GM20431 (cell line): ENCODE data around the gene HS1BP3.

Experiments used
- in situ Hi-C: fragments of 300-500 bp; cut with MseI, MboI; formaldehyde crosslinking; loops from one replicate; pipeline ENCODE4 v1.15.0; 2020; ENCODE audit warnings: low sequenced_read_pairs; ENCODE audit not compliant: unreplicated experiment

Gene HS1BP3

DNA sequence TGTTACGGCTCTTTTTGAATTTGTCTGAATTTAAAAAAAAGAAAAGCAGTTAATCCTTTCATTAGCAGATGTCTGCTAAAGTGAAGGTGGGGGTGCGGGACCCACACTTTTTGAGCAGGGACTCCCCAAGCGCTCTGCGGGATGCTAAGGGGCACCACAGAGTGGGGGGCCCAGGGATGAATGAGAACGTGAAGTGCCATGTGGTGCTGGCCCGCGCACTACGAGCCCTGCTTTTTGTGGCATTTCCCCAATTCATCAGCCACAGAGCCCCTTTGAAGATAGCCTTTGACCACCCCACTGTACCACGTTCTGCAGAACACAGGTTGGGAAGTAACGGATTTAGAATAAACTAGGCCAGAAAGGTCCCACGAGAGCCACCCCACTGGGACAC is 28.6 kb downstream of the HS1BP3 start:
- in situ Hi-C loops: no loop called here

DNA sequence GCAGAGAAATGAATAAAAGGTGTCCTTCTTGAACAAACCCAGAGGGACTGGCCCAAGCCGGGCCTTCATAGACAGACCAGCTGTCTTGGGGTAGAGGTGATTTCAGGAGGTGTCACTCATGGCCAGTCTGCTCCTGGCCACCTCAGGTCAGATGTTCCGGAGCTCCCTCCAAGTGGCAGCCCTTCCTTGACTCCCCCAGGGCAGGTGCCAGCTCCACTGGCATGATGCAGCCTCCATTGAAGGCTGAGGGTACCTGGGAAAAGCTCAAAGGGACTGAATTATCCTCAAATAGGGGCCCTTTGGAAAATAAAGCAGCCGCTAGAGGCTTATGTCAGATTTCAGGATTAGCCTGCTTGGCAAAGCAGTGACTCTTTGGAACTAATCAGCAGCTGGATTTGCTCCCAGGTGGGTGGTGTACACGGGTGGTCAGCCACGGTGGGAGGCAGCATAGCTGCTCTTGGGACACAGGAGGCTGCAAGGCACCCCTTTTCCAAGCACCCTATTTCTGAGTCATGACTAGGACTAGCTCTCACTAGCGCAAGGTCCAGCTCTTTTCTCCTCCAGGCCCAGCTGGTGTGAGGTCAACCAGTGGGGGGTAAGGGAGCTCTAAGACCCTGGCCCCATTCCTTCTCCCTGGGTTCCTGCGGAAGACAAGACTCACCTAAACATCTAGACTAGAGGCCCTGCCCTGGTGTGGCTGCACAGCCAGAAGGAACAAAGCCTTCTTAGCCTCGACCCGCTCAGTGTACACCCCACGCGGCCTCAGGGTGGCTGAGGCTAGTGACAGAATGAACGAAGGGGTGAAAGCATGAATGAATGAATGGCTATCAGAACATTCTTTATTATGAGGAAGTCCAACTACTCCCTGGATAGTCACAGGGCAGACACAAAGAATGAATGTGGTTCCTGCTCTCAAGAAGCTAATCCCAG is 29.3 kb downstream of the HS1BP3 start:
- in situ Hi-C loops: no loop called here

DNA sequence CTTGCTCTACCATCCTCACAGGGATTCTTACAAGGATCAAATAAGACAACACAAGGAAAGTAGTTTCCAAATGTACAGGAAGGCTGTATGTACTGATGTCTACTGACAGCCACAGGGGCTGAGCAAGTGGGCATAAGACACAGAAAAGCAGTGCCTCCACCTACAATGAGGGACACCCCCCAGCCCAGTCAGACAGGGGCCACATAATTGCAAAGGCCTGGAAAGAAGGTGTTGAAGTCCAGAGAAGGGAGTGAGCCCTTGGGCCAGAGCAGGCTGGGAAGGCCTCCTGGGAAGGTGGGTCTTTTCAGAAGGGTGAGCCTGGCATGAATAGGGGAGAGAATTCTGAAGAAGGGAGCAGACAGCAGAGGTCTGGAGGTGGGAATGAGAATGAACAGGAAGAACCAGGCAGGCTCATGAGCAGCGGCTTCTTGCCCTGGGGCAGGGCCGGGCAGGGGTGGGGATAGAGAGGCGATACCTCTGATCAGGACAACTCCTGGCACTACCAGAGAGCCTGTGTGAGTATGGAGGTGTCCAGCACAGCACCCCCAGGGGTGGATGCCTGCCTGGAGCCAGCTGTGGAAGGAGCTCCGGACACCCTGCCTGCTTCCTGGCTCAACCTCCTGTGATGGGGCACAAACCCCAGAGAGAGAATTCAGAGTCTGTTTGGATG is 30.1 kb downstream of the HS1BP3 start:
- in situ Hi-C loops: no loop called here

DNA sequence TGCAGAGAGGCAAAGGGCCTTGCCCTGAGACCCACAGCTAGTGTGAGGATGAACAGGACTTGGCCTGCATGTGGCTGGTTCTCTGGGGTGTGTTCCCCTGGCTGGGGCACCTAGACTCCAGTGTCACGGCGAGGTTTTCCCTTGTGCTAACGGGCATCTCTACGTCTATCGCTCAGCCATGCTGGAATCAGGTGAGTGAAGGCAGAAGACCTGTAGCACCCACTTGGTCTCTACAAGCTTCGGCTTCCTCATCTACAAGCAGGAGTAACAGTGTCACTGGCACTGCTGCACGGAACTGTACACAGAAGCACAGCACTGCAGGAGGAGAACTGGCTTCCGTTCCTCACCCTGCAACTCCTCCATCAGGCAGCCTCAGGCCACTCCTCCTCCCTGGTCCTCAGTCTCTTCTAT is 30.6 kb downstream of the HS1BP3 start:
- in situ Hi-C loops: no loop called here

DNA sequence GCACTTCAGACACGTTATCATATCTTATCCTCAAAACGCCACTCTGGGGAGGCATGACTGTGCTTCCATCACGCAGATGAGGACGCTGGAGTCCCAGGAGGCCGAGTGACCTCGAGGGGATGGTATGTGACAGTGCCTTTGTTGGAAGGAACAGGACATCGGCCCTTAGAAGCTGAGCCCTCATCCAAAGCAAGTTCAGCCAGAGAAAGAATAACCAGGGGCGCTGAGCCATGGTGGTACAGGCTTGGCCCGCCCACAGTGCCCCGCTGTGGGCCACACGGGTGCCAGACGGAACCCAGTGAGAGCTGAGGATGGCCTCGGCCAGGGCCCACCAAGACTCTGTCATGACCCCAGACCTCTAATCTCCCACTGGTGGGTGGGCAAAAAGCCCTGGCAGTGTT is 31.3 kb downstream of the HS1BP3 start:
- in situ Hi-C loops: no loop called here

DNA sequence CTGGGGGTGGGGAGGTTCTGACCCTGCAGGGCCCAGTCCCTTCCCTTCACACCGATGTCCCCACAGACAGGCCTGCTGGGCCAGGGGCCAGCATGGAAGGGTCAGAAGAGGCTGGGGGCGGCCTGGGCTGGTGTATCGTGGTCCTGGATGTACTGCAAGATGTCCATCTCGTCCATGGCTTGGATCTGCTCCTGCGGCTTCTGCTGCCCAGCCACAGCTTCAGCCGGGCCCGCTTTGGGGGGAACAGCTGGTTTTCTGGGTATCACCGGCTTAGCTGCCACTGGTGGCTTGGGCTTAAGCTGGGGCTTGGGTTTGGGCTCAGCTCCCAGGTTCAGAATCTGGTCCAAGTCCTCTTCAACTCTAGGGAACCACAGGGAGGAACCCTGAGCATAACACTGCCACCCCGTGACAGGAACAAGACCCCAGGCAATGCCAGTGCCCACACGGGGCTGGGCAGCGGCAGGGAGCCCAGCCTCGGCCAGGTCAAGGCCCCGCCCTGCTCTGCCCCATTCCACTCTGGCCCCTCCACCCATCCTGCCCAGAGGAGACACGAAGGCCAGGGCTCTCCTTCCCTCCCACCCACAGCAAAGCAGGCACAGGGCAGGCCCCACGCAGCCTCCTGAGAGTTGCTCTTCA is 31.9 kb downstream of the HS1BP3 start:
- in situ Hi-C loops: no loop called here

DNA sequence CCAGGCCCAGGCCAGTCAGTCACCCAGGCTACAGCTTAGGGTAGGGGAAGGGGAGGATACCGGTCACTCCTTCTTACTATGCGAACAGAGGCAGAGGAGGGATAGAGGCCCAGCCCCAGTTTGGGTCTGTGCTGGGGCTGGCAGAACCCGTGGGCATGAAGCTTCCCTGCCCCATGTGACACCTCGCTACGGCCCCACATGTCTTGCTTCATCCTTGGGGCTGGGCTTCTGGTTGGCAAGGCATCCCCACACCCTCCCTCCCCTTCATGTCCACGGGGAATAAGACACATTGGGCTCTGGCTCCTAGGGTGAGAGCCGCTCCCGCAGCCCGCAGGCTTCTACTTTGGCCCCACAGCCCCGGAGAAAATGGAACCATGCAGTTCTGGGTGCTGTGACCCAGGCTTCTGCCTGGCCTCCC is 32.4 kb downstream of the HS1BP3 start:
- in situ Hi-C loops: no loop called here

DNA sequence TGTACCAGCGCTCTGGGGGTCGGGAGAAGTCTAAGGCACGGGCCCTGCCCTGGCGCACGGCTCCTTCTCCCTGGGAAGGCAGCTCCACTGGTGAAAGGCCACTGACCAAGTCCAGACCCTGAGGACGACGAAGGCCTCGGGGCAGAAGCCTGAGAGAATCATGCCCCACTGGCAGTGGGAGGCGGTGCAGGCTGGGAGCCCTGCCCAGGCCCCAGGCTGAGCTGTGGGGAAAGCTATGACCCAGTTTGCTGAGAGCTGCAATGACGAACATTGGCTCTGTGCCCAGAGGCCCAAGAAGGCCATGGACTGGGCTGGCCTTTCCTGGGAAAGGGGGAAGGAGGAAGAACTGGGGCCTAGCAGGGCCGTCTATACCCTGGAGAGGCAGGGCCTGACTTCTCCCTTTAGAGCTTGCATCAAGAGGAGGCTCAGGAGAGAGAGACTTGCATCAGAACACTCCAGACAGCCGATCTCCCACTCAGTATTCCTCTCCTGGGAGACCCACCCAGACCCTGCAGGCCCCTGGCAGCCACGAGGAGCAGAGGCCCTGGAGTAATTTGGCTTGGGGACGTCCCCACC is 32.9 kb downstream of the HS1BP3 start:
- in situ Hi-C loops: no loop called here

DNA sequence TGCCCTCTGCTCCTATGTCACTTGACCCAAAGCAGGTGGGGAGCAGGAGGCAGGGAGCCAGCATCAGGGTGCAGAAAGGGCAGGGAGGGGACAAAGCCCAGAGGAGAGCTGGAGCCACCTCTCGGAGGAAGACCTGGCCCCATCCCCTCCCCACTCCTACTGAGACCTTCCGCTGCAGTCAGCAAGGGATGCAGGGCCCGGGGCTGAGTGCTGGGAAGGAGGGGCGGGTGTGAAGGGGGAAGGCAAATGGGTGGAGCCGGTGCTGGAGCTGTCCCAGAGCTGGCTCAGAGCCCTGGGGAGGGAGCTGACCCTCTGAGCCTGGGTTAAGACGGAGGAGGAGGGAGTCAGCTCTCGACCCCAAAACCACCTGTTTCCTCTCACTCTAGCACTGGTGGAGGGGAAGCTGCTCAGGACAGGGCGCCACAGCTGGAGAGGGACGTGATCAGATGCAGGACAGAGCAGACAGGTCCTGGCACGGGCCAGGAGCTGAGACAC is 33.8 kb downstream of the HS1BP3 start:
- in situ Hi-C loops: no loop called here

DNA sequence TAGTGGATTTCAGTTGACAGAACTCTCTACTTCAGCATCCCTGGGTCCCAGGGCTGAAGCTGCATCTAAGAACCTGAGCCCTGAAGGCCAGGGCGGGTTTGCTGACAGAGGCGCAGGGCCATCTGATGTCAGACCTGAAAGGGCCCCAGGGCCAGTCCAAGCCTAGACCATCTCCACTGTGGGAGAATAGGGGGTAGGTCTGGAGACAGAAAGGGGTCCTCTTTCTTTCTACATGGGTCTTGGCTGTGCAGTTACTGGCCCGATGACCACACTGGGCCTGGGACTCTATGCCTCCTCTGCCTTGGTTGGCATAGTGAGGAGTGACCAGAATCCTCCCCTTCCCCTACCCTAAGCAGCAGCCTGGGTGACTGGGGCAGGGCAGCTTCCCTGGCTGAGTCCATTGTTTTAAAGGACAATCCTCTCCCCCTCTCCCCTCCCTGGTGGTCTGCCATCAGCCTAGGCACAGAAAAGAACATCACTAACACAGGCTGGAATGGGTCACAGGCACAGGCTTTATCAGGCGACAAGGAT is 34.5 kb downstream of the HS1BP3 start:
- in situ Hi-C loops: no loop called here

DNA sequence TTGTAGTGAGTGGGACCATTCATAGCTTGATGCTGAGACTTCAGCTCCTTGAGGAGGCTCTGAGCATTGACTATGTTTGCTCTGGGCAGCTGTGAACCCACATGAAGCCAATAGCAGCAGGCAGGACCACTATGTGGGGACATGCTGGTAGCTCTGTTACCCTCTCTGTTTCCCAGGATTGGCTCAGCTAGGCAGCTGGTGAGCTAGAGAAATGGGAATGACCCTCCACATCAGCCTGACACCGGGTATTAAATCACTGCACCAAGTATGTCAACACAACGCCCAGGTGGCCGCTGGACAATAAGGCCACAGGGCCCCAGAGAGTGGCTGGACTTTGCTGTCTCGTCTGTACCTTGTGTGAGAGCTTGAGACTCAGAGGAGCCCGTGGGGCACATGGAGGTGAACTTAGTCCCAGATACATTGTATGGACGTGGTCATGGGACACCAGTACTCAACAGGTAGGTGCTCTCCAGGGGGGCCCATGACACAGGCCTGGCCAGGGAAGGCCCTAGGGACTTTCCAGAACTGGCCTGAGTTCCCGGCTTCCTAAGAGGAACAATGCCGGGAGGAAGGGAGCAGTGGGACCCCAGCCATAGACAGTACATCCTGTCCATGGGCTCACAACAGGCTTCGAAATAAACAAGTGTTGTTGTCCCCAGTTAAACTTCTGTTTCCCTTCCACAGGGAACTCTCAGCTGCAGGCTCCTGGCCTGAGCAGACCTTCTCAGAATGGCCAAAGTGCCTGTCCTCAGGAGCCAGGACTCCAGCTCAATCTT is 35.2 kb downstream of the HS1BP3 start:
- in situ Hi-C loops: no loop called here

DNA sequence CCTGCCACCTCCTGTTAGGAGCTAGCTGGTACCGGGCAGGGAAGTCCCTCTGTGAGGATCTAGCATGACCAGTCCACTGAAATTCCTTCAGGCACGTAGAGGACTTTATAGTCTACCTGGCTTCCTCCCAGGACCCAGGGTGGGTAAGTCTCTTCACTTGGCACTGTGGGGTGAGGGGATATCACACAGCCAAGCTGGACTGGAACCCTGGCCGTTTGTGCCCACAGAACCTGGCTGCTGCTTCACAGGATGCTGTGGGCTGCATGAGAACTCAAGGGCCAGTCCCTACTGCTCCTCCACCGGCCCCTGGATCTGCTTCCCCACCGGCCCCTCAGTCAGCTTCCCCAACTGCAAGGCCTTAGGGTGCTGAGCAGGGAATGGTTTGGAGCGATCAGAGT is 35.8 kb downstream of the HS1BP3 start:
- in situ Hi-C loops: no loop called here

DNA sequence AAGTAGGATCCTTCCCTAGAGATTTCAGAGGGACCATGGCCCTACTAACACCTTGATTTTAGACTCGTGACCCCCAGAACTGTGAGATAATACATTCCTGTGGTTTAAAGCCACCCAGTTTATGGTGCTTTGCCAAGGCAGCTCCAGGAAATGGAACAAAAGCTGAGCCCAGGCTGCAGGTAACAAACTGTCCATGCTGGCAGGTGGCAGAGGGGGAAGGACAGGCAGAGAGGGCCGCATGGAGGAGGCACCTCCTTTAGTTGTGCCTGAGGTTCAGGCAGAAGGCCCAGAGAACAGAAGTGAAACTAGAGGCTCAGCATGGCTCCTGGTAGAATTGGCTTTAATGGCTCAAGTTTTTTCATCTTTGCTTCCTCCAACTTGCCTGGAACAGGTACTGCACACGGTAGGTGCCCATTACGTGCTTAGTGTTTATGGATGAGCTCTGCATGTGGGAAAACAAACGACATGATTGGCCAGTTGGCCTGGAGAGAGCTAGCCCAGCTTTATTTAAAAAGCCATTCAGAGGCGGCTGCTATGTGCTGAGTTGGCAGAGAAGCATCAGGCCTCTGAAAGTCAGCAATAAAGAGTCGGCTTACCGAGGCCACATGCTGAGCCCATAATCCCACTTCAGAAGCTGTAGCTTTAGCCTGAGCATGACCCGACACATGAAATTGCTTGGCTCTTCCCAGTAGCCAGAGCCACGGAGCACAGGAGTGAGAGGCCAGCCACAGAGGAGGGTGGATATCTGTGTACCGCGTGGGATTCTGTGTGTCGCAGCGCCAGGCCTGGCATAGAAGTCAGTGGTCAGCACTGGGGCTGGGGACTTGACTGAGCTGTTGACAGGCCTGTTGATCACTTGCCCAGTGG is 36.5 kb downstream of the HS1BP3 start:
- in situ Hi-C loops: no loop called here

DNA sequence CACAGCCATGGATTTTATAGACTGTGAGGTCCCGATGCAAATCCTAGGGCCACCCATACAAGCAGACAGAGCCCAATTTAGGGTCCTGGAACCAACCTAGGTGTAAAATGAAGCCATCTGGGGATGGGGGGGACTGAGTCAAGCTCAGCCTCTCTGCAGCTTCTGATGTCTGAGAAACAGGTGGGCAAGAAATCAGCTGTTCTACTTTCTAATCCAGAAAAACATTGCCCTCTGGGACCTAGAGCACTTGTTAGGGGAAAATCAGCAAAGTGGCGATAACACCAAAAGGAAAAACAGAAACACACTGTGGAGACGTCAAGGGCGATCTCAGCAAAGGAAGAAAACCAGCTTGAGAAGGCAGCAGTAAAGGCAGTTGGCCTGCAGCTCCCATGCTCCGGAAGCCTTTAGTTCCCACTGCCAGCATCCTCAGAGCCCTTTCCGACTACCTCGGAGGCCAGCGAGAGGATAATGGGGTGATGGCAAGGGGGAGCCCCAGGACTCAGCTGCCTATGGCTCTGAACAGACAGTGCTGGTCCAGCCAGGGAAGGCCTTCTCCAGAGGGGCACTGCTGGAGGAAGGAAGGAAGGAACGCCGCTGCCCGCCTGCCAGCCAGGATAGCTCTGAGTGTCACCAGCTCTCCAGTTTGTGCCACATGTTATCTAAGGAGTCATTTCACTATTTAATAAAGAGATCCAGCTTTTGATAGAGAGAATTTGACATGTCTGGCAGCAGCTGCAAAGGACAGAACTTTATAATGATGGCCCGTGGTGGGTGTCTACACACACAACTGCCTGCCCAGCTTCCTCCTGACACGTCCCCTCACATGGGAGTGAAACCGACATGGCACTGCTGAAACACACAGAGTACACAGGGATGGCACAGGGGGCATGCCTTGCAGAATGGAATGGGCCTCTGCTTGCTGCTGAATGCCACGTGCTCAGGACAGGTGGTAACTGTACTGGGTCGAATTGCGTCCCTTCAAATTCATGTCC is 37.7 kb downstream of the HS1BP3 start:
- in situ Hi-C loops: no loop called here

DNA sequence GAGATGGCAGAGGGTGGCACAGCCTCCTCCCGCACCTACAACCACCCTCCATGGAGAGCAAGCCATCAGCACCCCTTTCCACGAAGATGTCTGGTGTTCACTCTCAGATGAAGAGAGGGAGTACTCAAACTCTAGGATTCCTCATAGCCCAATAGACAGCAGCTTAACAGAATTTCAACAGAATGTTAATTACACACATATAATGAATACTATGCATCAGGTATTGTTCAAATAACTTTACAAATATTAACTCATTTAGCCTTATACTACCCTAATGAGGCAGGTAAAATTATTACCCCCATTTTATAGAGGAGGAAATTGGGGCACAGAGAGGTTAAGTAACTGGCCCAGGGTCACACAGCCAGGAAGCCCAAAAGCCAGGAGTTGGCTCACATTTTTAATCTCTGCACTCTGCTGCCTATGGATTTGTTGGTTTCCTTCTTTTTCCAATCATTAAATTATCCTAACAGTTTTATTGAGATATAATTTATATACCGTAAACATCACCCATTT is 39.0 kb downstream of the HS1BP3 start:
- in situ Hi-C loops: no loop called here

DNA sequence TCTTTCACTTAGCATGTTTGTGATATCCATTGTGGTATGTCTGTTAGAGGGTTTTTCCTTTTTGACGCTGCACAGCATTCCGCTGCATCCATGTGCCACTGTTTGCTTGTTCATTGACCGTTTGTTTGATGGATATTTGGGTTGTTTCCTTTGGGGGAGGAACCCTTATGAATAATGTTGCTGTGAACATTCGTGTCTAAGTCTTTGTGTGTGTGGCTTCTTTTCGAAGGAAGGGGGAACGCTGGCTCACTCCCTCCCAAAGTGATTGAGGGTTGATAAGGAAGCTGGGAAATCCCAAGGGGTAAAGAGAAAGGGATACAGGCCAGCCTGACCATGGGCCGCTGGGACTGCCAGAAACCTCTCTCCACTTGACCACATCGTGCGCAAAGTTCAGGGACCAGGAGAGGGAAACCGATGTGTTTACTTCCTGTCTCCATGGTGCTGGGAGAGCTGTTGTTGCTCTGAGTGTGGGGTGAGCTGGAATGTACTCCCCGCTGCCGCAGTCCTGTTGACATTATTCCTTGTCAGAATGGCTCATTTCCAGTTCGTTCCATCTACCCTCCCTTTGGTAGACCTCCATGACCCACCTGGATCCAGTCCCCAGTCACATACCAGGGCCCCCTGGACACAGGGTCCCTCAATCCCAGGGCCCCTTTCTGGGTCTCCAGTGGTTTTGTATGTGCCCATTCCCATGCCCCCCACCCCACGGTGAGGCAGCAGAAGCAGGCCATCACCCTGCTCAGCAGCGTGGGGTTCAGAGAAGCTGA is 39.6 kb downstream of the HS1BP3 start:
- in situ Hi-C loops: no loop called here

DNA sequence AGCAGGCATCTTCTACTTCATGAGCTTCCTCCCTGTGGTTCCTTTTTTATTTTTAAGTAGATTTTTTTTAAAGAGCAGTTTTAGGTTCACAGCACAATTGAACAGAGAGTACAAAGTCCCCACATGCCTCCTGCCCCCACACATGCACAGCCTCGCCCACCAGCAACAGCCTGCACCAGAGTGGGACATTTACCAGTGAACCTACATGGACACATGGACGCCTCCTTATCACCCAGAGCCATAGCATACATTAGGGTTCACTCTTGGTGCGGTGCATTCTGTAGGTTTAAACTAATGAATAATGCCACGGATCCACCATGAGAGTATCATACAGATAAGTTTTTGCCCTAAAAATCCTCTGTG is 40.9 kb downstream of the HS1BP3 start:
- in situ Hi-C loops: no loop called here
